H9 (cell line): ENCODE results near the gene CCDC69. TPM values are rescaled to one million over a fixed set of nuclear protein-coding genes. Genes with fewer than 3 reads are reported as not detected.

Source experiments
- DNase-seq: peaks from one replicate; pipeline ENCODE4 v3.0.0-alpha.2; 2017
- H2AFZ ChIP-seq: one replicate; pipeline ENCODE4 v1.6.1; 2013; ENCODE audit warnings: mild to moderate bottlenecking, low read length, control low read depth, moderate library complexity
- H2AK5ac ChIP-seq: 2 replicates; pipeline ENCODE4 v1.6.1; 2013; ENCODE audit warnings: low read length, control low read depth, mixed read lengths; ENCODE audit not compliant: insufficient read length
- H2BK120ac ChIP-seq: one replicate; pipeline ENCODE4 v1.6.1; 2013; ENCODE audit warnings: low read depth, mild to moderate bottlenecking, low read length, control low read depth, inconsistent platforms; ENCODE audit not compliant: poor library complexity, severe bottlenecking
- H2BK12ac ChIP-seq: 2 replicates; pipeline ENCODE4 v1.6.1; 2013; ENCODE audit warnings: low read length, control low read depth, mixed read lengths, low read depth; ENCODE audit not compliant: insufficient read length
- H2BK15ac ChIP-seq: 2 replicates; pipeline ENCODE4 v1.6.1; 2013; ENCODE audit warnings: low read depth, low read length, control low read depth
- H2BK20ac ChIP-seq: one replicate; pipeline ENCODE4 v1.6.1; 2013; ENCODE audit warnings: low read depth, mild to moderate bottlenecking, low read length, control low read depth, inconsistent platforms; ENCODE audit not compliant: poor library complexity, severe bottlenecking
- H2BK5ac ChIP-seq: 2 replicates; pipeline ENCODE4 v1.6.1; 2013; ENCODE audit warnings: low read length, control low read depth, mixed read lengths; ENCODE audit not compliant: insufficient read length
- H3K14ac ChIP-seq: 2 replicates; pipeline ENCODE4 v1.6.1; 2013; ENCODE audit warnings: low read length, control low read depth; ENCODE audit not compliant: insufficient read depth
- H3K18ac ChIP-seq: 2 replicates; pipeline ENCODE4 v1.6.1; 2013; ENCODE audit warnings: low read depth, mild to moderate bottlenecking, mixed read lengths, low read length, control low read depth; ENCODE audit not compliant: insufficient read length
- H3K23ac ChIP-seq: 2 replicates; pipeline ENCODE4 v1.6.1; 2013; ENCODE audit warnings: low read length, control low read depth, mixed read lengths, low read depth; ENCODE audit not compliant: insufficient read length
- H3K23me2 ChIP-seq: 2 replicates; pipeline ENCODE4 v1.6.1; 2013; ENCODE audit warnings: low read depth, mild to moderate bottlenecking, mixed read lengths, low read length, control low read depth; ENCODE audit not compliant: insufficient read length, poor library complexity, severe bottlenecking
- H3K27ac ChIP-seq: 2 replicates; pipeline ENCODE4 v1.5.1; 2013; ENCODE audit warnings: low read length, control low read depth, mixed read lengths, low read depth; ENCODE audit not compliant: insufficient read length
- H3K27me3 ChIP-seq: 2 replicates; pipeline ENCODE4 v1.6.1; 2013; ENCODE audit warnings: low read length, control low read depth, inconsistent platforms; ENCODE audit not compliant: insufficient read depth
- H3K4ac ChIP-seq: 2 replicates; pipeline ENCODE4 v1.6.1; 2013; ENCODE audit warnings: low read depth, mild to moderate bottlenecking, control low read depth, inconsistent platforms, low read length, moderate library complexity
- H3K4me1 ChIP-seq: 2 replicates; pipeline ENCODE4 v1.6.1; 2013; ENCODE audit warnings: low read length, control low read depth, inconsistent platforms; ENCODE audit not compliant: insufficient read depth
- H3K4me2 ChIP-seq: 2 replicates; pipeline ENCODE4 v1.6.1; 2013; ENCODE audit warnings: low read length, control low read depth, mixed read lengths; ENCODE audit not compliant: insufficient read length, insufficient read depth
- H3K56ac ChIP-seq: 2 replicates; pipeline ENCODE4 v1.6.1; 2013; ENCODE audit warnings: low read depth, mild to moderate bottlenecking, mixed read lengths, low read length, control low read depth; ENCODE audit not compliant: insufficient read length
- H3K79me1 ChIP-seq: 2 replicates; pipeline ENCODE4 v1.6.1; 2013; ENCODE audit warnings: low read depth, mild to moderate bottlenecking, moderate library complexity, low read length, control low read depth, inconsistent platforms; ENCODE audit not compliant: insufficient read depth, poor library complexity, severe bottlenecking
- H3K79me2 ChIP-seq: 2 replicates; pipeline ENCODE4 v1.6.1; 2013; ENCODE audit warnings: low read length, control low read depth, inconsistent platforms; ENCODE audit not compliant: insufficient read depth
- H3K9ac ChIP-seq: 2 replicates; pipeline ENCODE4 v1.6.1; 2013; ENCODE audit warnings: low read length, control low read depth, mixed read lengths; ENCODE audit not compliant: insufficient read length; ENCODE audit errors: extremely low read depth
- H3K9me3 ChIP-seq: one replicate; pipeline ENCODE4 v1.6.1; 2013; ENCODE audit warnings: low read depth, low read length, inconsistent platforms; ENCODE audit not compliant: control insufficient read depth
- H3T11ph ChIP-seq: one replicate; pipeline ENCODE4 v1.6.1; 2013; ENCODE audit warnings: mild to moderate bottlenecking, low read length, control low read depth, inconsistent platforms
- H4K20me1 ChIP-seq: one replicate; pipeline ENCODE4 v1.6.1; 2013; ENCODE audit not compliant: control insufficient read depth, insufficient read length, insufficient read depth
- H4K5ac ChIP-seq: 2 replicates; pipeline ENCODE4 v1.6.1; 2013; ENCODE audit warnings: low read depth, mild to moderate bottlenecking, mixed read lengths, low read length, control low read depth; ENCODE audit not compliant: insufficient read length
- H4K8ac ChIP-seq: replicated peaks from 2 replicates; pipeline ENCODE4 v1.6.1; 2013; ENCODE audit warnings: low read length, control low read depth, mixed read lengths, low read depth; ENCODE audit not compliant: insufficient read length
- H4K91ac ChIP-seq: 2 replicates; pipeline ENCODE4 v1.6.1; 2013; ENCODE audit warnings: low read depth, mild to moderate bottlenecking, moderate library complexity, mixed read lengths, low read length, control low read depth; ENCODE audit not compliant: insufficient read length
- H3K27ac Mint-ChIP-seq, 3 experiments: 2 replicates in 2 of 3; 3 replicates in 1 of 3; pipeline ENCODE4 v1.8.0; 2020 to 2021; ENCODE audit warnings: mixed read lengths in 3 of 3, mild to moderate bottlenecking in 1 of 3, moderate library complexity in 1 of 3
- H3K27me3 Mint-ChIP-seq: 2 replicates; pipeline ENCODE4 v1.8.0; 2021; ENCODE audit warnings: low read depth, mild to moderate bottlenecking, moderate library complexity, mixed read lengths
- H3K36me3 Mint-ChIP-seq, 3 experiments: 2 replicates in 2 of 3; 3 replicates in 1 of 3; pipeline ENCODE4 v1.8.0; 2020 to 2021; ENCODE audit warnings: low read depth in 3 of 3, mixed read lengths in 3 of 3; ENCODE audit not compliant: insufficient read depth in 1 of 3
- H3K4me1 Mint-ChIP-seq, 2 experiments: 2 replicates each; pipeline ENCODE4 v1.8.0; 2020; ENCODE audit warnings: mixed read lengths in 2 of 2
- H3K4me3 Mint-ChIP-seq, 2 experiments: 2 replicates in 1 of 2; 3 replicates in 1 of 2; pipeline ENCODE4 v1.8.0; 2020 to 2021; ENCODE audit warnings: mild to moderate bottlenecking in 2 of 2, mixed read lengths in 2 of 2, moderate library complexity in 1 of 2
- H3K9me3 Mint-ChIP-seq, 2 experiments: 2 replicates in 1 of 2; 3 replicates in 1 of 2; pipeline ENCODE4 v1.8.0; 2020; ENCODE audit warnings: mild to moderate bottlenecking in 2 of 2, mixed read lengths in 2 of 2, moderate library complexity in 1 of 2
- CTCF ChIP-seq: fragments of 200-600 bp; sonication (generic); conservative IDR thresholded peaks from 3 replicates; pipeline ENCODE4 v1.8.0; 2021; ENCODE audit warnings: antibody characterized with exemption, mild to moderate bottlenecking
- WGBS: extraction: QIAGEN DNeasy Blood & Tissue Kit; methylation state at CpG from one replicate; pipeline ENCODE4 v1.1.7; 2013; ENCODE audit warnings: missing lambda C conversion rate, low lambda C conversion rate, mixed read lengths; ENCODE audit not compliant: insufficient read length; ENCODE audit errors: extremely low coverage; 5-methylcytosine and 5-hydroxymethylcytosine counted together
- total RNA-seq: library from RNA; stranded (reverse); gene quantifications from 2 replicates; pipeline ENCODE4 v1.2.1, GENCODE V29; 2021

CCDC69 gene
- total RNA-seq, 1 experiment from 2014 or later: 5.3 TPM

GRCh38 chr5:151159649-151160373, 64.1 kb downstream of the CCDC69 start:
- TF ChIP-seq CTCF: no peak
- Histone ChIP-seq H3K79me2 (no peaks in the 10 kb centered on the region; the same call in 1 of the 2 replicates), H3K9me3 (no peaks in the 10 kb centered on the region), H3K23ac (no peak overlapping the region), H3K27me3 (no peaks in the 10 kb centered on the region), H3T11ph (no peak overlapping the region), H3K4ac (no peak overlapping the region), H2BK5ac (no peak overlapping the region), H3K14ac (no peak overlapping the region), H4K8ac (no peak overlapping the region), H3K27ac (no peak overlapping the region), H3K9ac (no peak overlapping the region), H3K79me1 (no peaks in the 10 kb centered on the region), H4K20me1 (no peaks in the 10 kb centered on the region), H2BK120ac (no peak overlapping the region), H4K5ac (no peak overlapping the region), H2AFZ (no peak overlapping the region), H2BK12ac (no peak overlapping the region), H3K4me2 (no peak overlapping the region), H2AK5ac (no peak overlapping the region), H2BK20ac (no peak overlapping the region), H3K4me1 (no peaks in the 10 kb centered on the region; the same call in 1 of the 2 replicates), H2BK15ac (no peak overlapping the region), H3K18ac (no peak overlapping the region), H3K56ac (no peak overlapping the region), H3K23me2 (peaks cover 15% of the 10 kb centered on the region), H4K91ac (no peak overlapping the region)
- WGBS: no CpG with 5 or more reads among the region's 9 CpGs
- Mint-ChIP-seq H3K36me3 (no peaks in the 10 kb centered on the region), H3K9me3 (no peaks in the 10 kb centered on the region), H3K4me1 (peaks cover 31 to 33% of the 10 kb centered on the region in 2 experiments), H3K27me3 (peaks cover 12% of the 10 kb centered on the region; the same call in 1 of the 2 replicates), H3K4me3 (no peak overlapping the region), H3K27ac (no peak overlapping the region)
- no peak for DNase-seq
